HG02852 (cell line): ENCODE data around the gene GHRH.

Experiments
- ATAC-seq: cut with Tn5 transposase; IDR thresholded peaks from one replicate; pipeline ENCODE4 v1.9.1; 2021; ENCODE audit warnings: mild to moderate bottlenecking, moderate library complexity; ENCODE audit not compliant: unreplicated experiment

Gene GHRH

DNA sequence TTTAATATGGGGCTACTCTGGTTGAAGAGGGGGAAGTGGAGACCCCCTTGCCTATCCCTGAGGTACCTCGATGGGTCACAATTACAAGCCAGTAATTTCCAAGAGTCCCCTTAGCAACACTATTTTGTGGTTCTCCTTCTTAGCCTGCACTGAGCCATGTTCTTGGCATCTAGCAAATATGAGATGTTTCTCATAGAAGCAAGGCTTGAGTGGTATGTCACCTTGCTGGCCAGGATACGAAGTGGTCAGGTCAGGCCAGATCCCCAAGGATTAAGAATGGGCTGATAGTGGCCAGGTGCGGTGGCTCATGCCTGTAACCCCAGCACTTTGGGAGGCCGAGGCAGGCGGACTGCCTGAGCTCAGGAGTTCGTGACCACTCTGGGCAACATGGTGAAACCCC, 2.1 kb upstream of the GHRH start:
- no peak for ATAC-seq

- ATAC-seq = no peak
Observed at GRCh38 chr20:37262505-37262904, 891 bp upstream of the GHRH start.

DNA sequence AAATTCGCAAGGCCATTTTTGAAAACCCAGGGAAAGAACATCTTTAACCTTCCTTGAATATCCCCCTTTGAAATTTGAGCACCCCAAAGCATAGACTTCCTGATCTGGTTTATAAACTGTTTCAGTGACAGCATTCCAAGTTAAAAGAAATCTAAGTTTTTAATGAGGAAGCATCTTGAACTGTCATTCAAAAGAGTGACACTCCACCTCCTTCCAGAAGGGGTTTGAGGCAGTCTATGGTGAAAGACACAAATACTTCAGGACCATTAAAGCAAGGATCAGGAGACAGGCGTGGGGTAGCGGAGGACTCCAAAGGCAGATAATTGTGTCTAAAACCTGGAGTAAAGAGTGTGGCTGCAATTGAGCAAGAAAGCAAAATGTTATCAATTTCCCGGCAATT, 691 bp downstream of the GHRH start:
- no peak for ATAC-seq

DNA sequence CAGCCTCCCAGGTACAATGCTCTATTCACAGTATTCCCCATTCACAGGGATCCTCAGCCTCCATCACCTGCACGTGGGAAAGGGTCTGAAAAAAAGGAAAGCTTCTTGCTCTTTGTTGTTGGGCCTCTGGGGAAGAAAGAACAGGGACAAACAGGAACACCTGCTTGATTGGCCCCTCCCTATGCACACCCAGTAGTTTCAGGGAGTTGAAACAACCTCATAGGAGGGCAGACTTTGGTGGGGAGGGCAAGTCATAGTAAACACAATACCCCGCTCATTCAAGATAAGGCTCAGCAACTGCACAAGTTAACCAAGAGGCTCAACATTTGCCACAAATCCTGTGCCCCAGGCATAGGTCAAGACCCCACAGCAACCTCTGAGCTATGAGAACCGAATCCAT, 1.7 kb downstream of the GHRH start:
- no peak for ATAC-seq

- no peak for ATAC-seq
Observed at GRCh38 chr20:37259031-37259430, 2.6 kb downstream of the GHRH start.

DNA sequence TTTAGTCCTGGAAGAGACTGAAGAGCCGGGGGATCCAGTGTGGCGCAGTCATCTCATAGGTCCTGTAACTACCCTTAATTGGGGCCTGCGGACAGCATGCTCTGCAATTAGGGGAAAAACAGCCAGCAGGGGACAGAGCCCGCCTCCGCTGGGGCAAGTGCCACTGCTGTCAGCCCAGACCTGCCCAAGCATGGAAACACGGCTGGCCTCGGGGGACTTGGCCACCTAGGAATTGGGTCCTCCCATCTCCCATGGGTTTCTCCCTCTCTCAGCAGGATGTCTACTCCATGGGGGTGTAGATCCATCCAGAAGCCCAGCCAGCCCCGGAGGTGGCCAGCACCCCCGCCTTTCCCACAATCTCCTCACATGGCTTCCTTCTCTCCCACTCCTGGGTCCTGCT, 3.6 kb downstream of the GHRH start:
- no peak for ATAC-seq

DNA sequence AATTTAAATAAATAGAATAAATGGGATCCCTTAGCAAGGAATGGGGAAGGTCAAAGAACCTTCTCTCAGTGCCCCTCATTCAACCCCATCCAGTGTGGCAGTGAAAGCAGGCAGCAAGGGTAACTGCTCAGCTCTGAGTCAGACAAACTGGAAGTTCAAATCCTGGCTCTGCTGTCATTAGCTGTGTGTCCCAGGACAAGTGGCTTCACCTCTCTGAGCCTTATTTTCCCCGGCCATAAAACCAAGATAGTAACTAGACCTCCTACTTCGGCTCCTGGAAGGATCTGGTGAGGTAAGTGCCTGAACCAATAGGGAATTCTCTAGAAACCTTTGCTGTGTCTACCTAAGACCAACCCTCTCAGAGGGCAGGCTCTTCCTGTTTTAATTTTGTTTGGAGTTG, 4.1 kb downstream of the GHRH start:
- no peak for ATAC-seq

DNA sequence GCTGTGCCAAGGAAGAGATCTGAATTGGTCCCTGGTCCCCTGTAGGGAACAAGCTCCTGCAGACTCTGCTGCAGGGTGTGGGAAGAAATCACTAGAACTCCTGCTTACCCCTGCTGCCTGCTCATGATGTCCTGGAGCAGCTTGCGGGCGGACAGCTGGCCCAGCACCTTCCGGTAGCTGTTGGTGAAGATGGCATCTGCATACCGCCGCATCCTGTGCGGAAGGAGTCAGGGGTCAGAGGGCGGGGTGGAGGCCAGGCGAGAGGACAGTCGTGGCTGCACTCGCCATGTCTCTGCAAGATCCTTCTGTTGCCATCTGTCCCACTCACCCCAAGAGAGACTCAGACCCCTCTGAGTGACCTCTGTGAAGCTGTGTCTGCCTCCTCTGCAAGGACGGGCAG, 5.3 kb downstream of the GHRH start:
- no peak for ATAC-seq

GRCh38 chr20:37254114-37254878, 7.3 kb downstream of the GHRH start:
- no peak for ATAC-seq

GRCh38 chr20:37253087-37253486, 8.5 kb downstream of the GHRH start:
- ATAC-seq = no peak

GRCh38 chr20:37251825-37252477, 9.7 kb downstream of the GHRH start:
- ATAC-seq = no peak

GRCh38 chr20:37249304-37249703, 12.3 kb downstream of the GHRH start:
- ATAC-seq = no peak

GRCh38 chr20:37247547-37247946, 14.1 kb downstream of the GHRH start:
- ATAC-seq = no peak

DNA sequence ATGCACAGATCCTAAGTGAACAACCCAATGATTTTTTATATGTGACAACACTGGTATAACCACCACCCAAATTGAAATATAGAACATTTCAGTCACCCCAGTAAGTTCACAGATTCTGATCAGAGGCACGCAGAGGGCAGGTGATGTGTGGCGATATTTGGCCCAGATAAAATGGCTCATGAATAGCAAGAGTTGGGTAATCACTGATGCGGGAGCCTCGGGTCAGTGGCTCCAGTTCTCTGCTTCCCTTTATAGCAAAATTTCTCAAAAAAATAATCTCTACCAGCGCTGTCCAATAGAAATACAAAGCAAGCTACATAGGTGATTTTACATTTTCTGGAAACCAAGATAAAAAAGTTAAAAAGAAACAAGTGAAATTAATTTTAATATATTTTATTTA, 14.9 kb downstream of the GHRH start:
- no peak for ATAC-seq

DNA sequence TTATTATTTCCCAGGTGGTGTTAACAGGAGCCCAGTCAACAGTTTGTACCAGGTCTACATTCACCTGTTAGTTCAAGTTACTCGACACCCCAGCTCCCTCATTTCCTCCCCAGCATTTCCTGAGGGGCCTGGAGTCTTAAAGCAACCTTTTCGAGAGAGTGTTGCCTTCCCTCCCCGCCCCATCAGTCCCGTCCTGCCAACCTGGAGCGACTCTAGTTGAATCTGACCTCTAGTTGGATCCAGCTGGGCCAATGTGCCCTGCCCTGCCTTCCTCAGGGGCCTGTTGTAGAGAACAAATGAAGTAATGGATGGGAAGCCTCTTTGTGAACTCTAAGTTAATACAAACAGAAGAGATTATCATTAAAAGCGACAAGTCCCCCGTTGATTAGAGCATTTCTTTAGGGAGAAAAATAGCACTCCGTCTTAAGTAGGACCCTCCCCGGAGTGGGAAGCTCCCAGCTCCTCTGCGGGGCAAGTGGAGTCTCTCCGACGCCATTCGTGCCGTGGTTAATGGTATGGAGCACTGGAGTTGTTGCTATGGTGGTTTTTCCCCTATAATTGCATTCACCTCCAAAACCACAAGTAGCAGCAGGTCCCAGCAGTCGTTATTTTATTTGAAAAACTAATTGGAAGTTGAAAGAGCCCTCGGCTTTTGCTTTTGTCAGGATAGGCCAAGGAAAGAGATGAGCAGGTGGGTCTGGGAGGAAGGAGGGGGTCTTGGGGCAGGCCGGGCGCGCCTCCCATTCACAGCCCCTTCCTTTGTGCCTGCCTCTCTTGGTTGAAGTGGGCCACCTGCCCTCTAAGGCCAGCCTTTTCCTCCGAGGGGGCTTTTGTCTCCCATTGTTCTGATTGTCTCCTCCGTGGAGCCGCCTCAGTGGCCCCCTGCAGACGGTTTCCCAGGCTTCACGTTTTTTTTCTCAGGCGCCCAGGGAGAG, 16.1 kb downstream of the GHRH start:
- no peak for ATAC-seq

- ATAC-seq = no peak
Observed at GRCh38 chr20:37244572-37244957, 17.0 kb downstream of the GHRH start.

- no peak for ATAC-seq
Observed at GRCh38 chr20:37243937-37244571, 17.6 kb downstream of the GHRH start.

GRCh38 chr20:37243076-37243936, 18.3 kb downstream of the GHRH start:
- no peak for ATAC-seq

DNA sequence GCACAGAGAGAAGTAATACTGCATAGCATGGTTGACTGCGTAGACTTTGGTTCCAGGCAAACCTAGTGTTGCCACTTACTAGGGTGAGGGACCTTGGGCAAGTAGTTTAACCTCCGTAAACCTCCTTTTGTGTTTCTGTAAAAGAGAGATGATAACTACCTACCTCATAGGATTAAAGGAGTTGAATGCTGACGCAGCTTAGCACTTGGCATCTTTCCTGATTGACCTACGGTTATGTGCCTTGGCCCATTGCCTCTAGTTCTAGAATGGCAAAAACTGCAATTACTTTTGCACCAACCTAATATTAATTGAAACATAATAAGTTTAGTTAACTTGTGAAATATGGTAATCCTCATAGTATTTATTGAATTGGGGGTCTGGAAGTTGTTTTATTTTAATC, 19.1 kb downstream of the GHRH start:
- ATAC-seq = no peak

- ATAC-seq = no peak
Observed at GRCh38 chr20:37240337-37241067, 21.1 kb downstream of the GHRH start.
